Hepatocyte (in vitro differentiated cells): ENCODE measurements around the gene RFTN1. TPM values are rescaled to one million over a fixed set of nuclear protein-coding genes. Genes with fewer than 3 reads are reported as not detected.

Experiments used
- DNase-seq: peaks from one replicate; pipeline ENCODE4 v3.0.0-alpha.2; 2016; ENCODE audit warnings: low spot score
- H2AFZ ChIP-seq: fragments of 200-600 bp; sonication (generic); 2 replicates; pipeline ENCODE4 v1.6.0; 2016; ENCODE audit warnings: antibody characterized with exemption, mild to moderate bottlenecking
- H3K27ac ChIP-seq: fragments of 200-600 bp; sonication (generic); 2 replicates; pipeline ENCODE4 v1.5.1; 2016; ENCODE audit warnings: mild to moderate bottlenecking
- H3K27me3 ChIP-seq: fragments of 200-600 bp; sonication (generic); 2 replicates; pipeline ENCODE4 v1.6.1; 2016
- H3K36me3 ChIP-seq: fragments of 200-600 bp; sonication (generic); replicated peaks from 2 replicates; pipeline ENCODE4 v1.5.1; 2016; ENCODE audit warnings: low read depth; ENCODE audit not compliant: insufficient read depth
- H3K4me1 ChIP-seq: fragments of 200-600 bp; sonication (generic); 2 replicates; pipeline ENCODE4 v1.5.1; 2016; ENCODE audit warnings: mild to moderate bottlenecking, moderate library complexity; ENCODE audit not compliant: insufficient read depth
- H3K4me2 ChIP-seq: fragments of 200-600 bp; sonication (generic); 2 replicates; pipeline ENCODE4 v1.6.0; 2016
- H3K4me3 ChIP-seq: fragments of 200-600 bp; sonication (generic); 2 replicates; pipeline ENCODE4 v1.5.1; 2016; ENCODE audit warnings: mild to moderate bottlenecking
- H3K79me2 ChIP-seq: fragments of 200-600 bp; sonication (generic); 2 replicates; pipeline ENCODE4 v1.6.0; 2017; ENCODE audit warnings: mild to moderate bottlenecking
- H3K9me2 ChIP-seq: fragments of 200-600 bp; sonication (generic); replicated peaks from 2 replicates; pipeline ENCODE4 v1.6.0; 2017; ENCODE audit warnings: mild to moderate bottlenecking; ENCODE audit not compliant: insufficient read depth
- H3K9me3 ChIP-seq: fragments of 200-600 bp; sonication (generic); 2 replicates; pipeline ENCODE4 v1.5.1; 2016; ENCODE audit warnings: low read depth, mild to moderate bottlenecking
- H4K20me1 ChIP-seq: fragments of 200-600 bp; sonication (generic); 2 replicates; pipeline ENCODE4 v1.6.0; 2016; ENCODE audit warnings: mild to moderate bottlenecking; ENCODE audit not compliant: insufficient read depth, poor library complexity, severe bottlenecking
- EZH2 ChIP-seq: fragments of 200-600 bp; sonication (generic); IDR thresholded peaks from 2 replicates; pipeline ENCODE4 v1.6.1; 2016; ENCODE audit warnings: antibody characterized with exemption, mild to moderate bottlenecking, borderline replicate concordance
- EZH2phosphoT487 ChIP-seq: fragments of 200-600 bp; sonication (generic); IDR thresholded peaks from one replicate; pipeline ENCODE4 v1.6.1; 2018; ENCODE audit warnings: antibody characterized with exemption, mild to moderate bottlenecking, low read depth, moderate library complexity; ENCODE audit not compliant: unreplicated experiment, severe bottlenecking
- WGBS: methylation state at CpG from one replicate; pipeline ENCODE4 v1.1.6; 2016; ENCODE audit warnings: low lambda C conversion rate; ENCODE audit errors: missing lambda C conversion rate; 5-methylcytosine and 5-hydroxymethylcytosine counted together
- polyA plus RNA-seq: library from polyadenylated mRNA; unstranded; fragments of >200 nt; fragmentation: Nextera tagmentation; extraction: Ambion mirVana; gene quantifications from 2 replicates; pipeline ENCODE4 v1.2.1, GENCODE V29; 2016
- total RNA-seq: library from RNA; depleted of rRNA; stranded (reverse); fragments of >200 nt; gene quantifications from 2 replicates; pipeline ENCODE4 v1.2.3, GENCODE V29; 2014
- TF ChIP-seq, protein P1 (sequence below): fragments of 200-600 bp; sonication (generic); IDR thresholded peaks from 2 replicates; pipeline ENCODE4 v1.5.1; 2016; ENCODE audit warnings: antibody characterized with exemption, mild to moderate bottlenecking; ENCODE audit not compliant: poor library complexity

The RFTN1 gene
- total and polyA plus RNA-seq, 2 experiments from 2014 or later = 10.0 to 14.9 TPM

- H3K4me2 ChIP-seq = no peak overlapping the region
- WGBS = 66% methylated on average over 6 of the region's 6 CpGs
Observed at GRCh38 chr3:16301507-16301906, 212.0 kb downstream of the RFTN1 start.

DNA sequence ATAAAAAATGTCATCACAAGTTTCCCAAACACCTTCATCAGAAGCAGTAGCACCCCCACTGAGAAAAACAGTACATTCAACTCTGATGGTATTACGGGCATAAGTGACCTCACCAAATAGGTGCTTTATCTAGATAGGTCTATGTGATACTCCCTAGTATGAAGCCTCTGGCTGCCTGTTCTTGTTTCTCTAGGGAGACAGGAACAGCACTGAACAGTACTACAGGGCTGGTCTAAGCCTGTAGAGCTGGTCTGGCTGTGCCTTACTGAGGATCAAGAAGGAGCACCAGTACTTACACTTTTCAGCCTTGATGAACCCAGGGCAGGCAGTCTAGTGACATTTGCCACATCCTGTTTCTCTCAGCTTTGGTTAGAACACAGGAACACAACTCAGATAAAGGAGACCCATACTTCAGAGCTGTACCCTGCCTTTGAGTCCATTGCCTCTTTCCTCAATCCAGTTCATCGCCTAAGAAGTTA lies 212.6 kb downstream of the RFTN1 start:
- Histone ChIP-seq H3K4me2 (no peak overlapping the region), H3K9me3 (no peaks in the 10 kb centered on the region), H4K20me1 (no peaks in the 10 kb centered on the region), H3K4me1 (peaks cover 9% of the 10 kb centered on the region), H3K27me3 (no peaks in the 10 kb centered on the region), H3K4me3 (no peak overlapping the region), H3K27ac (no peak overlapping the region), H3K79me2 (no peaks in the 10 kb centered on the region), H3K9me2 (no peaks in the 10 kb centered on the region), H2AFZ (no peak overlapping the region), H3K36me3 (no peaks in the 10 kb centered on the region)
- 91% methylated on average over 2 of the region's 2 CpGs for WGBS
- TF ChIP-seq, protein P1, sequence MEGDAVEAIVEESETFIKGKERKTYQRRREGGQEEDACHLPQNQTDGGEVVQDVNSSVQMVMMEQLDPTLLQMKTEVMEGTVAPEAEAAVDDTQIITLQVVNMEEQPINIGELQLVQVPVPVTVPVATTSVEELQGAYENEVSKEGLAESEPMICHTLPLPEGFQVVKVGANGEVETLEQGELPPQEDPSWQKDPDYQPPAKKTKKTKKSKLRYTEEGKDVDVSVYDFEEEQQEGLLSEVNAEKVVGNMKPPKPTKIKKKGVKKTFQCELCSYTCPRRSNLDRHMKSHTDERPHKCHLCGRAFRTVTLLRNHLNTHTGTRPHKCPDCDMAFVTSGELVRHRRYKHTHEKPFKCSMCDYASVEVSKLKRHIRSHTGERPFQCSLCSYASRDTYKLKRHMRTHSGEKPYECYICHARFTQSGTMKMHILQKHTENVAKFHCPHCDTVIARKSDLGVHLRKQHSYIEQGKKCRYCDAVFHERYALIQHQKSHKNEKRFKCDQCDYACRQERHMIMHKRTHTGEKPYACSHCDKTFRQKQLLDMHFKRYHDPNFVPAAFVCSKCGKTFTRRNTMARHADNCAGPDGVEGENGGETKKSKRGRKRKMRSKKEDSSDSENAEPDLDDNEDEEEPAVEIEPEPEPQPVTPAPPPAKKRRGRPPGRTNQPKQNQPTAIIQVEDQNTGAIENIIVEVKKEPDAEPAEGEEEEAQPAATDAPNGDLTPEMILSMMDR = no peak
- TF ChIP-seq EZH2phosphoT487 = no peak
- no peak for TF ChIP-seq EZH2
- DNase-seq = no peak

More at GRCh38 chr3:16301507-16301906, 212.0 kb downstream of the RFTN1 start:
- no peak for DNase-seq
- peaks cover 9% of the 10 kb centered on the region for H3K4me1 ChIP-seq
- H3K9me3 ChIP-seq = no peaks in the 10 kb centered on the region
- no peak for TF ChIP-seq EZH2phosphoT487
- no peaks in the 10 kb centered on the region for H4K20me1 ChIP-seq
- no peaks in the 10 kb centered on the region for H3K79me2 ChIP-seq
- H3K9me2 ChIP-seq = no peaks in the 10 kb centered on the region
- no peak overlapping the region for H2AFZ ChIP-seq
- H3K27me3 ChIP-seq = no peaks in the 10 kb centered on the region
- no peaks in the 10 kb centered on the region for H3K36me3 ChIP-seq
- no peak overlapping the region for H3K4me3 ChIP-seq
- no peak overlapping the region for H3K27ac ChIP-seq

GRCh38 chr3:16300307-16300706 lies 213.2 kb downstream of the RFTN1 start:
- 75% methylated on average over 2 of the region's 2 CpGs for WGBS
- Histone ChIP-seq H3K79me2 (no peaks in the 10 kb centered on the region), H3K4me1 (peaks cover 9% of the 10 kb centered on the region)

GRCh38 chr3:16299746-16300145 lies 213.8 kb downstream of the RFTN1 start:
- Histone ChIP-seq H2AFZ (no peak overlapping the region), H3K9me2 (no peaks in the 10 kb centered on the region), H3K4me1 (peaks cover 9% of the 10 kb centered on the region), H3K9me3 (no peaks in the 10 kb centered on the region), H4K20me1 (no peaks in the 10 kb centered on the region), H3K27me3 (no peaks in the 10 kb centered on the region), H3K4me2 (no peak overlapping the region), H3K36me3 (no peaks in the 10 kb centered on the region), H3K27ac (no peak overlapping the region), H3K4me3 (no peak overlapping the region), H3K79me2 (no peaks in the 10 kb centered on the region)
- no peak for DNase-seq
- WGBS = 87% methylated on average over 3 of the region's 3 CpGs
- TF ChIP-seq, protein P1 = no peak
- TF ChIP-seq EZH2phosphoT487 (no peak), EZH2 (no peak)

More at GRCh38 chr3:16300307-16300706, 213.2 kb downstream of the RFTN1 start:
- H3K9me3 ChIP-seq = no peaks in the 10 kb centered on the region
- no peaks in the 10 kb centered on the region for H3K9me2 ChIP-seq
- DNase-seq = no peak
- H3K27ac ChIP-seq = no peak overlapping the region
- no peak overlapping the region for H2AFZ ChIP-seq
- no peak overlapping the region for H3K4me2 ChIP-seq
- H3K36me3 ChIP-seq = no peaks in the 10 kb centered on the region
- H3K4me3 ChIP-seq = no peak overlapping the region
- no peaks in the 10 kb centered on the region for H3K27me3 ChIP-seq
- TF ChIP-seq, protein P1 = no peak
- TF ChIP-seq EZH2phosphoT487 (no peak), EZH2 (no peak)
- H4K20me1 ChIP-seq = no peaks in the 10 kb centered on the region
